Stimulated activated CD4-positive, alpha-beta T cell treated with anti-CD3 and anti-CD28 coated beads, Interleukin-4, amount 100 ng/mL, for 4 hours (primary cell): ENCODE measurements around the gene SLC6A1.

Source experiments
- DNase-seq, 2 experiments: peaks; one replicate each; pipeline ENCODE4 v3.0.0-alpha.2; 2020

The SLC6A1 gene

GRCh38 chr3:10996345-10997013, 3.9 kb downstream of the SLC6A1 start:
- DNase-seq = no peak

- no peak for DNase-seq
These were observed 4.6 kb downstream of the SLC6A1 start for GRCh38 chr3:10997196-10997595.

GRCh38 chr3:10998542-10998941, 6.0 kb downstream of the SLC6A1 start:
- no peak for DNase-seq

GRCh38 chr3:10999221-11000107, 6.9 kb downstream of the SLC6A1 start:
- DNase-seq = no peak

GRCh38 chr3:11000528-11000927, 8.0 kb downstream of the SLC6A1 start:
- no peak for DNase-seq

GRCh38 chr3:11001020-11001657, 8.6 kb downstream of the SLC6A1 start:
- no peak for DNase-seq

- no peak for DNase-seq
These were observed 9.1 kb downstream of the SLC6A1 start for GRCh38 chr3:11001658-11002021.

- no peak for DNase-seq
These were observed 9.8 kb downstream of the SLC6A1 start for GRCh38 chr3:11002371-11002807.

GRCh38 chr3:11004563-11004962, 12.0 kb downstream of the SLC6A1 start:
- no peak for DNase-seq

- no peak for DNase-seq
These were observed 13.2 kb downstream of the SLC6A1 start for GRCh38 chr3:11005686-11006256.

GRCh38 chr3:11006986-11007933, 14.7 kb downstream of the SLC6A1 start:
- DNase-seq = no peak

- no peak for DNase-seq
These were observed 17.4 kb downstream of the SLC6A1 start for GRCh38 chr3:11009898-11010297.

GRCh38 chr3:11010426-11011165, 18.0 kb downstream of the SLC6A1 start:
- DNase-seq = no peak

- DNase-seq = no peak
These were observed 21.7 kb downstream of the SLC6A1 start for GRCh38 chr3:11014253-11014652.

- DNase-seq = no peak
These were observed 22.2 kb downstream of the SLC6A1 start for GRCh38 chr3:11014752-11015151.

- DNase-seq = no peak
These were observed 22.8 kb downstream of the SLC6A1 start for GRCh38 chr3:11015369-11015768.

- no peak for DNase-seq
These were observed 24.2 kb downstream of the SLC6A1 start for GRCh38 chr3:11016727-11017126.

GRCh38 chr3:11019116-11019819, 26.7 kb downstream of the SLC6A1 start:
- DNase-seq = no peak

GRCh38 chr3:11020764-11021163, 28.2 kb downstream of the SLC6A1 start:
- no peak for DNase-seq

- DNase-seq = no peak
These were observed 29.1 kb downstream of the SLC6A1 start for GRCh38 chr3:11021611-11022011.

GRCh38 chr3:11022115-11022514, 29.6 kb downstream of the SLC6A1 start:
- DNase-seq = no peak
